CD4-positive, alpha-beta T cell treated with Interleukin-15 for 4 hours (primary cell): Measurements from ENCODE around the gene CACNG4.

ENCODE experiments used
- DNase-seq: peaks from one replicate; pipeline ENCODE4 v3.0.0-alpha.2; 2020; ENCODE audit warnings: low spot score

Gene CACNG4

GRCh38 chr17:66944351-66945146 is 20.0 kb upstream of the CACNG4 start:
- no peak for DNase-seq

GRCh38 chr17:66945147-66945835 is 19.2 kb upstream of the CACNG4 start:
- DNase-seq = no peak

- no peak for DNase-seq
Measured at GRCh38 chr17:66946251-66946650, 18.3 kb upstream of the CACNG4 start.

GRCh38 chr17:66947311-66947710 is 17.2 kb upstream of the CACNG4 start:
- no peak for DNase-seq

- DNase-seq = no peak
Measured at GRCh38 chr17:66948061-66948750, 16.3 kb upstream of the CACNG4 start.

GRCh38 chr17:66949501-66949900 is 15.0 kb upstream of the CACNG4 start:
- DNase-seq = no peak

GRCh38 chr17:66950325-66950724 is 14.2 kb upstream of the CACNG4 start:
- DNase-seq = no peak

GRCh38 chr17:66950886-66951604 is 13.5 kb upstream of the CACNG4 start:
- no peak for DNase-seq

GRCh38 chr17:66951605-66951953 is 12.9 kb upstream of the CACNG4 start:
- DNase-seq = no peak

- no peak for DNase-seq
Measured at GRCh38 chr17:66952031-66952524, 12.4 kb upstream of the CACNG4 start.

GRCh38 chr17:66952681-66953629 is 11.6 kb upstream of the CACNG4 start:
- DNase-seq = no peak

GRCh38 chr17:66953630-66954020 is 10.9 kb upstream of the CACNG4 start:
- no peak for DNase-seq

GRCh38 chr17:66954632-66955031 is 9.9 kb upstream of the CACNG4 start:
- no peak for DNase-seq

- DNase-seq = no peak
Measured at GRCh38 chr17:66955821-66956220, 8.7 kb upstream of the CACNG4 start.

- no peak for DNase-seq
Measured at GRCh38 chr17:66956941-66957340, 7.6 kb upstream of the CACNG4 start.

GRCh38 chr17:66957343-66957742 is 7.2 kb upstream of the CACNG4 start:
- no peak for DNase-seq

- no peak for DNase-seq
Measured at GRCh38 chr17:66957951-66958579, 6.4 kb upstream of the CACNG4 start.

GRCh38 chr17:66959641-66960375 is 4.7 kb upstream of the CACNG4 start:
- no peak for DNase-seq

- no peak for DNase-seq
Measured at GRCh38 chr17:66960613-66961012, 3.9 kb upstream of the CACNG4 start.

GRCh38 chr17:66963521-66963908 is 992 bp upstream of the CACNG4 start:
- no peak for DNase-seq
